ENCODE measurements around the gene EFCAB14. TPM values are rescaled to one million over a fixed set of nuclear protein-coding genes. Genes with fewer than 3 reads are reported as not detected.

The EFCAB14 gene
- total and polyA plus RNA-seq, 7 donors = 21.1 to 63.3 (median 52.0) TPM

DNA sequence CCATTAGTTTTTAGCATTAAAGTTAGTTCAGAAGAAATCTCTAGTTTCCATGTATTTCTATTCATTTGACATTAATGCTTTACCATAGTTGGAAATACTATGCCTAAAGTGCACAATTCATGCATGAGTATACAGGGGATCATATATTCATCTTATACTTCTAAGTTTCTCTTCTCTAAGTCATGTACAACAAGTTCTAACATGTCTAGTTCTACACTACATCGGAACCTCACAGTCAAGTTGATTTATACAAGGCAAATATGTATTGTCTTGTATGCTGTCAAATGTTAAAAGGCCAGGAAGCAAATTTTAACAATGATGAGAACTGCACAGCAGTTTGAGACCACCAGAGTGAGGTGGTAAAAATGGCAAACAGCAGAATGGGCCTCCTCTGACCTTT, 79.4 kb downstream of the EFCAB14 start:
- WGBS, 3 donors = 86 to 95% (median 94%) methylated on average over 1 of the region's 1 CpG
- Histone ChIP-seq H3K9me3 (no peaks in the 10 kb centered on the region), H3K4me3 (no peak overlapping the region), H3K36me3 (ENCODE audit: insufficient read depth in 1 of 2, low read depth in 1 of 2) (peaks cover 10 to 66% of the 10 kb centered on the region in 2 donors), H3K27me3 (ENCODE audit: insufficient read depth in 3 of 3, low read length in 2 of 3) (no peaks in the 10 kb centered on the region), H3K4me1 (peaks cover 4% of the 10 kb centered on the region), H3K27ac (no peak overlapping the region)
- no peak for DNase-seq
- intact Hi-C loops (cut with DNase I) = no loop called here
- TF ChIP-seq, protein P1, sequence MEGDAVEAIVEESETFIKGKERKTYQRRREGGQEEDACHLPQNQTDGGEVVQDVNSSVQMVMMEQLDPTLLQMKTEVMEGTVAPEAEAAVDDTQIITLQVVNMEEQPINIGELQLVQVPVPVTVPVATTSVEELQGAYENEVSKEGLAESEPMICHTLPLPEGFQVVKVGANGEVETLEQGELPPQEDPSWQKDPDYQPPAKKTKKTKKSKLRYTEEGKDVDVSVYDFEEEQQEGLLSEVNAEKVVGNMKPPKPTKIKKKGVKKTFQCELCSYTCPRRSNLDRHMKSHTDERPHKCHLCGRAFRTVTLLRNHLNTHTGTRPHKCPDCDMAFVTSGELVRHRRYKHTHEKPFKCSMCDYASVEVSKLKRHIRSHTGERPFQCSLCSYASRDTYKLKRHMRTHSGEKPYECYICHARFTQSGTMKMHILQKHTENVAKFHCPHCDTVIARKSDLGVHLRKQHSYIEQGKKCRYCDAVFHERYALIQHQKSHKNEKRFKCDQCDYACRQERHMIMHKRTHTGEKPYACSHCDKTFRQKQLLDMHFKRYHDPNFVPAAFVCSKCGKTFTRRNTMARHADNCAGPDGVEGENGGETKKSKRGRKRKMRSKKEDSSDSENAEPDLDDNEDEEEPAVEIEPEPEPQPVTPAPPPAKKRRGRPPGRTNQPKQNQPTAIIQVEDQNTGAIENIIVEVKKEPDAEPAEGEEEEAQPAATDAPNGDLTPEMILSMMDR (IDR thresholded peaks at IDR 0.05) = no peak
- no peak for ATAC-seq

DNA sequence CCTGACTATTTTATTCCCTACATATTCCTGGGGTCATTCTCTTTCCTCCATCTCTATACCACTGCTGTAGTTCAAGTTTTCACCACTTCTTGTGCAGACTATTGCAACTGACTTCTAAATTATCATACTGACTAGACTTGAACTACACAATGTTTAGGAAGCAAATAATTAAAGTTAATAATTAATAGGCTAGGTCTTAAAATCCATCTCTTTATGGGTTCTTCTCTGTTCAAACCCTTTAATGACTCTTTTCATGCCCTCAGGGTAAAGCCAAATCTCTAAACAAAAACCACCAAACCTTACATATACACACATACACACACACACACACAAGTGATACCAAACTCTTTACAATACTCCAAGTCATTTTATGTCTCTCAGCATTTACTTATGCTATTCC, 80.0 kb downstream of the EFCAB14 start:
- no peak overlapping the region for H3K27ac ChIP-seq
- intact Hi-C loops (cut with DNase I) = no loop called here
- no peak for ATAC-seq
- H3K27me3 ChIP-seq (ENCODE audit: insufficient read depth in 3 of 3, low read length in 2 of 3) = no peaks in the 10 kb centered on the region
- no peaks in the 10 kb centered on the region for H3K9me3 ChIP-seq
- TF ChIP-seq, protein P1 (IDR thresholded peaks at IDR 0.05) = no peak
- no peak for DNase-seq
- H3K4me1 ChIP-seq = peaks cover 4% of the 10 kb centered on the region
- no peak overlapping the region for H3K4me3 ChIP-seq
- peaks cover 10 to 72% of the 10 kb centered on the region in 2 donors for H3K36me3 ChIP-seq (ENCODE audit: insufficient read depth in 1 of 2, low read depth in 1 of 2)

DNA sequence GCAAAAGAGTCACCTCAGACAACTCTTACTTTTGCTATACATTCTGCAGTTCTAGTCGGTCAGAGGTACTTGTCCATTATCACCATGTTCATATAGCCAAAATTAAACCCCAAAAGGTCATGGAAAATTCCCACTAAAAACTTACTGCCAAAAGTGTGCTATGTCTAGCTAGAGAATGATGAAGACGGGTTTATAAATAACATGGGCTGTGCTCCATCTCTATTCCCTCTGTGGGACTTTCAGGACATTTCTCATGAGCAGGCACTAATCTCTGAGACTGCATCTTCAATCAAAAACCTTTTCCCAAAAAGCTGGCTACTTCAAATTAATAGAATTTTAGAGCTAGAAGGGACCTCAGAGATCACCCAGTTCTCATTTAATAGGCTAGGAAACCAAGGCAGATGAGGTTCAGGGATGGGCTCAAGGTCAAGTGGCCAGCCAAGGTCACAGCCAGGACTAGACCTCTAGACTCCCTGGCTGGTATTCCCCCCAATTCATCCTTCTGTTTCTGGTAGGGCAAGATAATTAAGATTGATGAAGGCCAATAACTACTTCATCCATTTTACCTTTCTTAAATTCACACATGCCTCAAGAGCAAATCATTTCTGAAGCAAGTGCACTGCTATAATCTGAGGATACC, 81.3 kb downstream of the EFCAB14 start:
- peak overlapping the region; percentile 36 for H3K27ac ChIP-seq
- TF ChIP-seq, protein P1 (IDR thresholded peaks at IDR 0.05) = no peak
- H3K4me3 ChIP-seq = no peak overlapping the region
- ATAC-seq (peak in 1 of 4 donors; percentile 72), DNase-seq (no peak)
- intact Hi-C loops (cut with DNase I) = no loop called here
- H3K4me1 ChIP-seq = peaks cover 4% of the 10 kb centered on the region
- H3K27me3 ChIP-seq (ENCODE audit: insufficient read depth in 3 of 3, low read length in 2 of 3) = no peaks in the 10 kb centered on the region
- H3K9me3 ChIP-seq = no peaks in the 10 kb centered on the region
- H3K36me3 ChIP-seq (ENCODE audit: insufficient read depth in 1 of 2, low read depth in 1 of 2) = peaks cover 10 to 78% of the 10 kb centered on the region in 2 donors
- 5 to 18% (median 7%) methylated on average over 2 of the region's 2 CpGs for WGBS, 3 donors

DNA sequence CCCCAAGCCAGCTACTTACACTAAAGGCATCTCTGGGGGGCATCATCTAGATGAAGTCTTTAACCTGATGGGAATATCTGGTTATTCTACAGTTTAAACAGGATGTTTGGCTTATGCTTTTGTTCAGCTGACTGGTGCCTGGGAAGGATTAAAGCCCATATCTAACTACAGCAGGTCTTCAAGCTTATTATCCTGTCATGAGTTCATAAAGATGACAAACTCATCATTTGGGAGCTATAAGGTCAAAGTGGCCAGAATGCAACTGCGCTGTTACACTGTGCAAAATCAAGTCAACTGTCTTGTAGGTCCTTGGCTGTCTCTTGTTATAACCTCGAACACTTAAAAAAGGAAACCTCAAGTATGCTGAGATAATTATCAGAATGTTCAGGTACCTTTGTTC, 83.7 kb downstream of the EFCAB14 start:
- Histone ChIP-seq H3K27me3 (ENCODE audit: insufficient read depth in 3 of 3, low read length in 2 of 3) (no peaks in the 10 kb centered on the region), H3K4me1 (peaks cover 4% of the 10 kb centered on the region), H3K36me3 (ENCODE audit: insufficient read depth in 1 of 2, low read depth in 1 of 2) (peaks cover 8 to 83% of the 10 kb centered on the region in 2 donors), H3K27ac (no peak overlapping the region), H3K9me3 (no peaks in the 10 kb centered on the region), H3K4me3 (no peak overlapping the region)
- ATAC-seq (no peak), DNase-seq (no peak)
- whole genome bisulfite sequencing, 3 donors = 98 to 99% (median 98%) methylated on average over 2 of the region's 2 CpGs
- TF ChIP-seq, protein P1 (IDR thresholded peaks at IDR 0.05) = no peak
- intact Hi-C loops (cut with DNase I) = no loop called here

DNA sequence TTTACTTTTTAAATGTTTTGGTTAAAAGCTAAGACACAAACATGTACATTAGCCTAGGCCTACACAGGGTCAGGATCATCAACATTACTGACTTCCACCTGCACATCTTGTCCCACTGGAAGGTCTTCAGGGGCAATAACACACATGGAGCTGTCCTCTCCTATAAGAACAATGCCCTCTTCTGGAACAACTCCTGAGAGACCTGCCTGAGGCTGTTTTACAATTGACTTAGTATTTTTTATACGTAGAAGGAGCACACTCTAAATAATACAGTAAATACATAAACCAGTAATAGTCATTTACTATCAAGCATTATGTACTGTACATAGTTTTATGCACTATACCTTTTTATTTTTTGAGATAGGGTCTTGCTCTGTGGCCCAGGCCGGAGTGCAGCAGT, 88.2 kb downstream of the EFCAB14 start:
- peaks cover 8 to 67% of the 10 kb centered on the region in 2 donors for H3K36me3 ChIP-seq (ENCODE audit: insufficient read depth in 1 of 2, low read depth in 1 of 2)
- no peaks in the 10 kb centered on the region for H3K27me3 ChIP-seq (ENCODE audit: insufficient read depth in 3 of 3, low read length in 2 of 3)
- WGBS, 3 donors = 81 to 85% (median 81%) methylated on average over 2 of the region's 2 CpGs

More for the DNA sequence above, 88.2 kb downstream of the EFCAB14 start:
- intact Hi-C loops (cut with DNase I) = no loop called here
- TF ChIP-seq, protein P1 (IDR thresholded peaks at IDR 0.05) = no peak
- H3K4me3 ChIP-seq = no peak overlapping the region
- DNase-seq = no peak
- H3K9me3 ChIP-seq = no peaks in the 10 kb centered on the region
- H3K4me1 ChIP-seq = no peaks in the 10 kb centered on the region
- no peak for ATAC-seq
- no peak overlapping the region for H3K27ac ChIP-seq

All from psoas muscle (tissue), 8 donors.